ENCODE results near the gene ACTRT2. TPM values are rescaled to one million over a fixed set of nuclear protein-coding genes. Genes with fewer than 3 reads are reported as not detected.

ACTRT2 gene
- polyA plus RNA-seq, 1 donor (not counting 4 experiments of a cell fraction or from before 2014, with no cell fraction given), result not detected

DNA sequence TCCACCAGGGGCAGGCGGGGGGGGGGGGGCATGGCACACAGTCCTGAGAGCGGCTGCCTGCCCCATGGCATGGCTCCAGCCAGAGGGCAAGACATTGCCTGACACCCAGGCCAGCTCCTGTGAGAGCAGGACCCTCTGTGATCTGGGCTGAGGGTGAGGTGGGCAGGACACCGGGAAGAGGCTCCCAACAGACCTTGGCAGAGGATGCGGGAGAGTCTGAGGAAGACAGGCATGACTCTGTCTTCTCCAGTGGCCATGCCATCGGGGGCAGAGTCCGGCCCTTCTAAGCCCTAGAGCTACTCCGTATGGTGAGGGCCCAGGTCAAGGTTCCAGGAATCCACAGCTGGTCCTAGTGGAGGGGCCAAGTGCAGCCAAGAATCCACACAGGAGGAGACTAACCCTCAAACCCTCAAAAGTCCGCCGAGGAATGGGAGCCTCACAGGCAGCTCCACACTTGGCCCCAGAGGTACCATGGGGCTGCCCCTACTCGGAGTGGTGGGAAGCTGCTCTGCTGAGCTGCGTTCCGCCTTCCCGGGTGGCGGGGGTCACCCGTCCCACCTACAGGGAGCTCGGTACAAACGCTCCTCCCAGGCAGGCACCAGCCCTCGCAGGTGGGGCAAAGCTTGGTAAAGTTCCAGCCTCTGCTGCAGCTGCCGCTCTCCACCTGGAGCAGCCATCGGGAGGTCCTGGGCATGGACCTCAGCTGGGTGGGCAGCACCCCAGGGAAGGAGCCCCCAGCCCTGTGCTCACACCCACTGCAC lies 6.5 kb downstream of the ACTRT2 start:
- dilution Hi-C loops (cut with MboI; ENCODE audit: extremely low pct_ligation_motif_present, low sequenced_read_pairs), result no loop called here
- TF ChIP-seq, protein P1, sequence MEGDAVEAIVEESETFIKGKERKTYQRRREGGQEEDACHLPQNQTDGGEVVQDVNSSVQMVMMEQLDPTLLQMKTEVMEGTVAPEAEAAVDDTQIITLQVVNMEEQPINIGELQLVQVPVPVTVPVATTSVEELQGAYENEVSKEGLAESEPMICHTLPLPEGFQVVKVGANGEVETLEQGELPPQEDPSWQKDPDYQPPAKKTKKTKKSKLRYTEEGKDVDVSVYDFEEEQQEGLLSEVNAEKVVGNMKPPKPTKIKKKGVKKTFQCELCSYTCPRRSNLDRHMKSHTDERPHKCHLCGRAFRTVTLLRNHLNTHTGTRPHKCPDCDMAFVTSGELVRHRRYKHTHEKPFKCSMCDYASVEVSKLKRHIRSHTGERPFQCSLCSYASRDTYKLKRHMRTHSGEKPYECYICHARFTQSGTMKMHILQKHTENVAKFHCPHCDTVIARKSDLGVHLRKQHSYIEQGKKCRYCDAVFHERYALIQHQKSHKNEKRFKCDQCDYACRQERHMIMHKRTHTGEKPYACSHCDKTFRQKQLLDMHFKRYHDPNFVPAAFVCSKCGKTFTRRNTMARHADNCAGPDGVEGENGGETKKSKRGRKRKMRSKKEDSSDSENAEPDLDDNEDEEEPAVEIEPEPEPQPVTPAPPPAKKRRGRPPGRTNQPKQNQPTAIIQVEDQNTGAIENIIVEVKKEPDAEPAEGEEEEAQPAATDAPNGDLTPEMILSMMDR (optimal IDR thresholded peaks at IDR 0.05 in 1 of 3, IDR thresholded peaks at IDR 0.05 in 1 of 3, conservative IDR thresholded peaks at IDR 0.05 in 1 of 3; ENCODE audit: extremely low read depth in 1 of 3, insufficient read depth in 2 of 3, low read length in 3 of 3), result no peak
- no peak for TF ChIP-seq EZH2 (IDR thresholded peaks at IDR 0.05; ENCODE audit: low read length)
- Histone ChIP-seq H2AFZ (ENCODE audit: control insufficient read depth, low read length) (no peak overlapping the region), H3K4me3 (ENCODE audit: control insufficient read depth in 2 of 3, extremely low read depth in 1 of 3, insufficient read depth in 2 of 3, low read depth in 1 of 3, low read length in 3 of 3) (no peak overlapping the region), H4K20me1 (ENCODE audit: control insufficient read depth, extremely low read depth, insufficient read depth, low read length) (no peaks in the 10 kb centered on the region), H3K79me2 (ENCODE audit: control insufficient read depth, insufficient read depth, low read length) (no peaks in the 10 kb centered on the region), H3K4me1 (ENCODE audit: control insufficient read depth, extremely low read depth, insufficient read depth, low read length) (no peaks in the 10 kb centered on the region), H3K9me1 (ENCODE audit: control insufficient read depth, extremely low read depth, insufficient read depth, low read length) (no peaks in the 10 kb centered on the region), H3K9ac (ENCODE audit: control insufficient read depth, extremely low read depth, insufficient read depth, low read length) (no peak overlapping the region), H3K27me3 (ENCODE audit: control insufficient read depth, extremely low read depth, insufficient read depth, low read length) (no peaks in the 10 kb centered on the region), H3K27ac (ENCODE audit: control insufficient read depth, insufficient read depth, low read length) (no peak overlapping the region), H3K36me3 (ENCODE audit: control insufficient read depth in 2 of 2, extremely low read depth in 1 of 2, insufficient read depth in 2 of 2, low read length in 2 of 2) (no peaks in the 10 kb centered on the region), H3K4me2 (ENCODE audit: control insufficient read depth, extremely low read depth, insufficient read depth, low read depth, low read length) (no peak overlapping the region), H3K9me3 (ENCODE audit: control insufficient read depth, low read depth, low read length) (peaks cover 8% of the 10 kb centered on the region)
- DNase-seq (ENCODE audit: low read depth, low spot score), result no peak
- FAIRE-seq, result no peak

GRCh38 chr1:3028531-3029282 lies 7.4 kb downstream of the ACTRT2 start:
- Histone ChIP-seq H3K9ac (ENCODE audit: control insufficient read depth, extremely low read depth, insufficient read depth, low read length) (no peak overlapping the region), H3K36me3 (ENCODE audit: control insufficient read depth in 2 of 2, extremely low read depth in 1 of 2, insufficient read depth in 2 of 2, low read length in 2 of 2) (no peaks in the 10 kb centered on the region), H3K9me1 (ENCODE audit: control insufficient read depth, extremely low read depth, insufficient read depth, low read length) (no peaks in the 10 kb centered on the region), H3K4me3 (ENCODE audit: control insufficient read depth in 2 of 3, extremely low read depth in 1 of 3, insufficient read depth in 2 of 3, low read depth in 1 of 3, low read length in 3 of 3) (no peak overlapping the region), H3K9me3 (ENCODE audit: control insufficient read depth, low read depth, low read length) (peaks cover 8% of the 10 kb centered on the region), H3K79me2 (ENCODE audit: control insufficient read depth, insufficient read depth, low read length) (no peaks in the 10 kb centered on the region), H4K20me1 (ENCODE audit: control insufficient read depth, extremely low read depth, insufficient read depth, low read length) (no peaks in the 10 kb centered on the region), H2AFZ (ENCODE audit: control insufficient read depth, low read length) (no peak overlapping the region), H3K4me1 (ENCODE audit: control insufficient read depth, extremely low read depth, insufficient read depth, low read length) (no peaks in the 10 kb centered on the region), H3K27me3 (ENCODE audit: control insufficient read depth, extremely low read depth, insufficient read depth, low read length) (no peaks in the 10 kb centered on the region), H3K4me2 (ENCODE audit: control insufficient read depth, extremely low read depth, insufficient read depth, low read depth, low read length) (no peak overlapping the region), H3K27ac (ENCODE audit: control insufficient read depth, insufficient read depth, low read length) (no peak overlapping the region)
- dilution Hi-C loops (cut with MboI; ENCODE audit: extremely low pct_ligation_motif_present, low sequenced_read_pairs), result no loop called here
- DNase-seq (ENCODE audit: low read depth, low spot score), result no peak
- TF ChIP-seq, protein P1 (optimal IDR thresholded peaks at IDR 0.05 in 1 of 3, IDR thresholded peaks at IDR 0.05 in 1 of 3, conservative IDR thresholded peaks at IDR 0.05 in 1 of 3; ENCODE audit: extremely low read depth in 1 of 3, insufficient read depth in 2 of 3, low read length in 3 of 3), result no peak
- no peak for TF ChIP-seq EZH2 (IDR thresholded peaks at IDR 0.05; ENCODE audit: low read length)
- FAIRE-seq, result no peak
